Calu3 (cell line): Measurements from ENCODE around the gene EFR3B. TPM values are rescaled to one million over a fixed set of nuclear protein-coding genes. Genes with fewer than 3 reads are reported as not detected.

Experiments
- BruUV-seq: library from RNA; stranded (reverse); fragments of 400-500 nt; replicated peaks from 2 replicates; lab custom pipeline; 2021; lab: Mats Ljungman, UMichigan
- CTCF ChIA-PET: fragments of 300-600 bp; sonication (Branson Sonifier 250); formaldehyde crosslinking; loops from one replicate; lab custom pipeline; 2022; ENCODE audit warnings: antibody characterized with exemption; lab: Charles Lee
- DNase-seq: peaks from one replicate; pipeline ENCODE4 v3.0.0; 2022
- H3K27ac Mint-ChIP-seq: one replicate; pipeline ENCODE4 v1.8.0; 2022; ENCODE audit warnings: mixed read lengths; ENCODE audit not compliant: unreplicated experiment
- H3K27me3 Mint-ChIP-seq: one replicate; pipeline ENCODE4 v1.8.0; 2022; ENCODE audit warnings: mixed read lengths; ENCODE audit not compliant: unreplicated experiment
- H3K36me3 Mint-ChIP-seq: one replicate; pipeline ENCODE4 v1.8.0; 2022; ENCODE audit warnings: mild to moderate bottlenecking, moderate library complexity, mixed read lengths; ENCODE audit not compliant: insufficient read depth, unreplicated experiment
- H3K4me1 Mint-ChIP-seq: one replicate; pipeline ENCODE4 v1.8.0; 2022; ENCODE audit warnings: mild to moderate bottlenecking, low read depth, mixed read lengths; ENCODE audit not compliant: unreplicated experiment
- H3K4me3 Mint-ChIP-seq: one replicate; pipeline ENCODE4 v1.8.0; 2022; ENCODE audit warnings: mild to moderate bottlenecking, low read depth, moderate library complexity, mixed read lengths; ENCODE audit not compliant: unreplicated experiment
- H3K9me3 Mint-ChIP-seq: one replicate; pipeline ENCODE4 v1.8.0; 2022; ENCODE audit warnings: low read depth, mixed read lengths; ENCODE audit not compliant: unreplicated experiment
- intact Hi-C: fragments of 100-400 bp; cut with micrococcal nuclease; formaldehyde crosslinking; loops from one replicate; pipeline ENCODE4 v1.10.0; 2022; ENCODE audit not compliant: unreplicated experiment
- total RNA-seq: library from RNA; stranded (reverse); gene quantifications from 2 replicates; pipeline ENCODE4 v1.2.3, GENCODE V29; 2022
- TF ChIP-seq, protein P1 (sequence below): fragments of 200-600 bp; IDR thresholded peaks from one replicate; pipeline ENCODE4 v1.8.0; 2022; ENCODE audit warnings: antibody characterized with exemption; ENCODE audit not compliant: unreplicated experiment

EFR3B gene
- total RNA-seq, 1 experiment from 2014 or later = 0.17 TPM

DNA sequence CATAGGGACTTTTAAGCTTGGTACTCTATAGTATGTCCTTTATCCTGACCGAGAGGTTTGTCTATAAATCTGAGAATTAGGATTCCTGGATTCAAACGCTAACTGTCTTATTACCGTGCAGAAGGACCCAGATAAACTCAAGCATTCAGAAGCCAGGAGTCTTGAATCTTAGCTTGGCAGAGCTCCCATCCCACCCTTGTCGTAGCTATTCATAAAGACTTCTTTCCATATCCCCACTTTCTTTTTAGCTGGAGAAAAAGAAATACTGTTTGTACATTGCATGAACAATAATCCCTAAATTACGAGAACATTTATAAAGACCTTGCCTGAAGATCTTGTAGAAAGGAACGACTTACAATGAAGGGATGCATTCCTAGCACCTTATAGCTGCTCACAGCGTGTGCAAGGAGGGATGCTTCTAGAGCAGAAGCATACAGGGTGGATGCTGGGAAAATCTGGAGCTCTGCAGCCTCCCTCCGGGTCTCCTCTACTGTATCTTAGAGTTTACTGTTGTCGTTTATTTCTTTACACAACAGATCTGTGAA is 13.6 kb downstream of the EFR3B start:
- DNase-seq = no peak
- CTCF ChIA-PET = no interaction called here

DNA sequence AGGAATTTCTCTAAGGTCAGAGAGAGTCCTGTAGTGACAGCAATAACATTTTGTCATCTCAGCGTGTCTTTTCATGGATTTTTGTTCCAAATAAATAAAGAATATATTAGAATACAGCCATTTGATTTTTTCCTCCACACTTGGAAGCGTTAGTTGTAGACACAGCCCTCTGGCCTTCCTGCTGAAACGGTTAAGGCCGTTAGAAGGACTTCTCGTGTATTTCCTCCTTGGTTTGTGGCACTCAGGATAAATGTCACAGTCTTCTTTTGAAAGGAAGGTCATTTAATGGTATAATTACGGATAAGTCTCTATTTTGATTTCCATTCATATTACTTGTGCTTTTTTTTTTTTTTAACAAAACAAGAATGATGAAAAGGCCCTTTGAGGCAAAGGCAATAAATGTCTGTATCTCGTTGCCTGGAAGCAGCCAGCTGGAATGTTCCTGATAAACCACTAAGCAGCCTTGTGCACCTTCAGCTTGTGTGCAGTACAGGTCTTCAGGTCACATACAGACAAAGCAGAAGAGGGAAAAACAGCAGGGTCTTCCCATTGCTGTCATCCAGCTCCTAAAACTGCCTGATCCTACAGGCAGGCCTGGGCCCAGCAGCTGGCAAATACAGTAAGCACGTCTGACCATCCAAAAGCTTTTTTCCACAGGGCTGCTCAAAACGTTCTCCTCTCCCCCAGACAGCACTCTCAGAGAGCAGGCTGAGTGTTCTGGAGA is 14.4 kb downstream of the EFR3B start:
- Mint-ChIP-seq H3K9me3 (no peaks in the 10 kb centered on the region), H3K36me3 (no peaks in the 10 kb centered on the region), H3K4me3 (no peak overlapping the region), H3K27me3 (peaks cover 32% of the 10 kb centered on the region), H3K4me1 (no peaks in the 10 kb centered on the region), H3K27ac (no peak overlapping the region)
- TF ChIP-seq, protein P1, sequence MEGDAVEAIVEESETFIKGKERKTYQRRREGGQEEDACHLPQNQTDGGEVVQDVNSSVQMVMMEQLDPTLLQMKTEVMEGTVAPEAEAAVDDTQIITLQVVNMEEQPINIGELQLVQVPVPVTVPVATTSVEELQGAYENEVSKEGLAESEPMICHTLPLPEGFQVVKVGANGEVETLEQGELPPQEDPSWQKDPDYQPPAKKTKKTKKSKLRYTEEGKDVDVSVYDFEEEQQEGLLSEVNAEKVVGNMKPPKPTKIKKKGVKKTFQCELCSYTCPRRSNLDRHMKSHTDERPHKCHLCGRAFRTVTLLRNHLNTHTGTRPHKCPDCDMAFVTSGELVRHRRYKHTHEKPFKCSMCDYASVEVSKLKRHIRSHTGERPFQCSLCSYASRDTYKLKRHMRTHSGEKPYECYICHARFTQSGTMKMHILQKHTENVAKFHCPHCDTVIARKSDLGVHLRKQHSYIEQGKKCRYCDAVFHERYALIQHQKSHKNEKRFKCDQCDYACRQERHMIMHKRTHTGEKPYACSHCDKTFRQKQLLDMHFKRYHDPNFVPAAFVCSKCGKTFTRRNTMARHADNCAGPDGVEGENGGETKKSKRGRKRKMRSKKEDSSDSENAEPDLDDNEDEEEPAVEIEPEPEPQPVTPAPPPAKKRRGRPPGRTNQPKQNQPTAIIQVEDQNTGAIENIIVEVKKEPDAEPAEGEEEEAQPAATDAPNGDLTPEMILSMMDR = no peak
- CTCF ChIA-PET = no interaction called here
- intact Hi-C loops = no loop called here
- no TSS peak for BruUV-seq
- no peak for DNase-seq

More for the DNA sequence above, 13.6 kb downstream of the EFR3B start:
- H3K4me1 Mint-ChIP-seq = no peaks in the 10 kb centered on the region
- H3K4me3 Mint-ChIP-seq = no peak overlapping the region
- no peaks in the 10 kb centered on the region for H3K36me3 Mint-ChIP-seq
- TF ChIP-seq, protein P1 = no peak
- no peaks in the 10 kb centered on the region for H3K9me3 Mint-ChIP-seq
- intact Hi-C loops = no loop called here
- no TSS peak for BruUV-seq
- peaks cover 32% of the 10 kb centered on the region for H3K27me3 Mint-ChIP-seq
- no peak overlapping the region for H3K27ac Mint-ChIP-seq

DNA sequence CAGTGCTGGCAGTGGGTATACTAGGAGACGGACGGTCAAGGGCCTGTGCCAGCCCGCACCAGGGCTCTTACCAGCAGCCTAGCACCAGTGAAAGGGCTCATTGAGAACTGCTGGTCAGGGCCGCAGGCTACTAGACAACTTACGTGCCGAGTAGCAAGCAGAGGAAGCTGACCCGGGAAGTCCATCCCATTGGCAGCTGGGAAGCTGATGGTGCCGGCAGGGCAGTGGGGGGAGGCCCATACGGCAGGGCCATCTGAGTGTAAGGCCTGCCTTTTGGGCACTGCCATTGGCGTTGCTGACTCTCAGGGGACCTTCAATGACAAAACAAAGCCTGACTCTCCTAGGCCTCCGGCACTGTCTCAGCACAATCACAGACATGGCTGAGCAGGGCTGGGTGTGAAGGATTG is 20.6 kb downstream of the EFR3B start:
- BruUV-seq = no TSS peak
- no peak overlapping the region for H3K27ac Mint-ChIP-seq
- CTCF ChIA-PET = no interaction called here

DNA sequence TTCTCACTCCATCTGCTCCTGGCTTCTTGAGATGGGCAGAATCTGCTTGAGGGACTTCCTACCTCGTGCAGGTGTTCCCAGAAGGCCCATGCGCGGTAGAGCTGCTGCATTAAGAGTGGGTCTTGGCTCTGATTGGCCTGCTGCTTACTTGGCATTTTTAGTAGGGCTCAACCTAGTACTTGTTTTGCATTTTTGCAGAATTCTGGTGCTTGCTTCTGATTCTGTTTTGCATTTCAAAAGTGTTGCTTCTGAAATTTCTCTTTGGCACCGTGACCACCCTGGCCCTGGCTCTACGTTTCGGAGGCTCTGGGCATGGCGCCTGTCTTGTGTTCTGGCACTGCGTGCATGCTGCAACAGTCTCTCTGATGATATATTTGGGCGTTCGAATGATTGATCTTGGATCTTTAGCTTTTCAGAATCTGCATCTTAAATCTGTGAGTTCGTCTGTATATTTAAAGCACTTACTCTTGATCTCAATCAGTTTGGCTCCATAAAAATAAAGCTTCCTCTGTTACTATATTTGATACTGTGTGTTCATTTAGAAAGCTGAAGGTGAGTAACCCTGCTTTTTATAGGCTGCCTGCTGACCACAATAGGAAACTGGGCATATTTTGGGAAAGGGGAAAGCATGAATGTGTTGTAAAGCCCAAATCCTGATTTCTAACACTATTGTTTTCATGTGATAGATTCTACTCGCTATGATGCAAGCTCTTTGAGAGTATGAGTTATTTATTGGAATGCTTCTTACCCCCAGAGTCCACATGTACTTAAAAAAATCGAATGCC is 22.2 kb downstream of the EFR3B start:
- BruUV-seq = no TSS peak
- no peak overlapping the region for H3K27ac Mint-ChIP-seq
- peaks cover 13% of the 10 kb centered on the region for H3K27me3 Mint-ChIP-seq
- no peaks in the 10 kb centered on the region for H3K36me3 Mint-ChIP-seq
- intact Hi-C loops = no loop called here
- DNase-seq = no peak
- no peaks in the 10 kb centered on the region for H3K4me1 Mint-ChIP-seq
- peaks cover 3% of the 10 kb centered on the region for H3K9me3 Mint-ChIP-seq
- CTCF ChIA-PET = interaction anchor here (0.5 kb wide), 1 partner anchor 241 kb away, joined by 5 read pairs; no protein-coding TSS in a partner anchor
- no peak overlapping the region for H3K4me3 Mint-ChIP-seq
- TF ChIP-seq, protein P1 = no peak

More for the DNA sequence above, 20.6 kb downstream of the EFR3B start:
- Mint-ChIP-seq H3K9me3 (peaks cover 3% of the 10 kb centered on the region), H3K4me1 (no peaks in the 10 kb centered on the region), H3K36me3 (no peaks in the 10 kb centered on the region), H3K4me3 (no peak overlapping the region), H3K27me3 (peaks cover 13% of the 10 kb centered on the region)
- intact Hi-C loops = no loop called here
- TF ChIP-seq, protein P1 = no peak
- DNase-seq = no peak
